ENCODE measurements around the gene MEIS3. TPM values are rescaled to one million over a fixed set of nuclear protein-coding genes. Genes with fewer than 3 reads are reported as not detected.

The MEIS3 gene
- total and polyA plus RNA-seq, 10 of the 15 experiments (the other 5 are each of a cell fraction or from before 2014, with no cell fraction given): 0.05 to 0.23 TPM; not detected in 8

DNA sequence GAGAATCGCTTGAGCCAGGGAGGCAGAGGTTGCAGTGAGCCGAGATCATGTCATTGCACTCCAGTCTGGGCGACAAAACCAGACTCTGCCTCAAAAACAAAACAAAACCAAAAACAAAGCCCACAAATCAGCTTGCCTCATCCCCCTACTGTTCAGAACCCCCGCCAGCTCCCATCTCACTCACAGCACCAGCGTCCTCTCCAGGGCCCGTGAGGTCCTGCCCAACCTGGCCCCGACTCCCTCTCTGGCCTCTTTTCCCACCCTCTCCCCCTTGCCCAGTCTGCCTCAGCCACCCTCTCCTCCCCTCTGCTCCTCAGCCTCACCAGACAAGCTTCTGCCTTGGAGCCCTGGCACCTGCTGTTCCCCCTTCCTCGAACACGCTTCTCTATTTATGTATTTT, 48.6 kb upstream of the MEIS3 start (continued):
- TF ChIP-seq, protein P1, sequence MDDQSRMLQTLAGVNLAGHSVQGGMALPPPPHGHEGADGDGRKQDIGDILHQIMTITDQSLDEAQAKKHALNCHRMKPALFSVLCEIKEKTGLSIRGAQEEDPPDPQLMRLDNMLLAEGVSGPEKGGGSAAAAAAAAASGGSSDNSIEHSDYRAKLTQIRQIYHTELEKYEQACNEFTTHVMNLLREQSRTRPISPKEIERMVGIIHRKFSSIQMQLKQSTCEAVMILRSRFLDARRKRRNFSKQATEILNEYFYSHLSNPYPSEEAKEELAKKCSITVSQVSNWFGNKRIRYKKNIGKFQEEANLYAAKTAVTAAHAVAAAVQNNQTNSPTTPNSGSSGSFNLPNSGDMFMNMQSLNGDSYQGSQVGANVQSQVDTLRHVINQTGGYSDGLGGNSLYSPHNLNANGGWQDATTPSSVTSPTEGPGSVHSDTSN (IDR thresholded peaks at IDR 0.05; ENCODE audit: insufficient replicate concordance, low read depth, low read length): no peak
- no peak for TF ChIP-seq NFIC (IDR thresholded peaks at IDR 0.05; ENCODE audit: low read depth, low read length)
- TF ChIP-seq STAT1 (conservative IDR thresholded peaks at IDR 0.05): no peak
- TF ChIP-seq CHD4 (IDR thresholded peaks at IDR 0.05): no peak
- TF ChIP-seq NRF1 (conservative IDR thresholded peaks at IDR 0.05; ENCODE audit: low read depth, low read length): no peak

DNA sequence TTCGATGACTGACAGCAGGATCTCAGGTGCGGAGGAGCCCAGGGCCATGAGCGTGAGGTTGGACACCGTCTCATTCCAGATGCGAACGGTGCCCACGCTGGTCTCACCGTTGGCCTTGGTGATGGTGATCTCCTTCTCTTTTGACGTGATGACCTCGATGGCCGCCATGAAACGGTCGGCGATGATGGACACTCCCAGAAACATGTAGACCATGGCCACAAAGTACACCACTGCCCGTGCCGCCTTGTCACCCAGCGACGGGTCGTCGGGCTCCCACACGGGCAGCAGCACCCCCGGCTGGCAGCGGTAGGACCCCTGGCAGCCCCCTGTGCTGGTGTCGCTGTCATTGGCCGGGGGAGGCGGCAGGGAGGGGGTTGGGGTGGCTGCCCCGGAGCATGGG, 46.6 kb upstream of the MEIS3 start:
- no TSS peak for BruUV-seq (replicated peaks)
- in situ Hi-C loops (cut with MboI): no loop called here
- POLR2A ChIA-PET: no interaction called here
- no peak for TF ChIP-seq SP1 (IDR thresholded peaks at IDR 0.05; ENCODE audit: low read depth, low read length)
- TF ChIP-seq POLR2AphosphoS5 (IDR thresholded peaks at IDR 0.05; ENCODE audit: low read length): no peak
- no peak for TF ChIP-seq BMI1 (IDR thresholded peaks at IDR 0.05; ENCODE audit: borderline replicate concordance)
- no peak for TF ChIP-seq PML (IDR thresholded peaks at IDR 0.05; ENCODE audit: low read length)
- TF ChIP-seq, protein P2, sequence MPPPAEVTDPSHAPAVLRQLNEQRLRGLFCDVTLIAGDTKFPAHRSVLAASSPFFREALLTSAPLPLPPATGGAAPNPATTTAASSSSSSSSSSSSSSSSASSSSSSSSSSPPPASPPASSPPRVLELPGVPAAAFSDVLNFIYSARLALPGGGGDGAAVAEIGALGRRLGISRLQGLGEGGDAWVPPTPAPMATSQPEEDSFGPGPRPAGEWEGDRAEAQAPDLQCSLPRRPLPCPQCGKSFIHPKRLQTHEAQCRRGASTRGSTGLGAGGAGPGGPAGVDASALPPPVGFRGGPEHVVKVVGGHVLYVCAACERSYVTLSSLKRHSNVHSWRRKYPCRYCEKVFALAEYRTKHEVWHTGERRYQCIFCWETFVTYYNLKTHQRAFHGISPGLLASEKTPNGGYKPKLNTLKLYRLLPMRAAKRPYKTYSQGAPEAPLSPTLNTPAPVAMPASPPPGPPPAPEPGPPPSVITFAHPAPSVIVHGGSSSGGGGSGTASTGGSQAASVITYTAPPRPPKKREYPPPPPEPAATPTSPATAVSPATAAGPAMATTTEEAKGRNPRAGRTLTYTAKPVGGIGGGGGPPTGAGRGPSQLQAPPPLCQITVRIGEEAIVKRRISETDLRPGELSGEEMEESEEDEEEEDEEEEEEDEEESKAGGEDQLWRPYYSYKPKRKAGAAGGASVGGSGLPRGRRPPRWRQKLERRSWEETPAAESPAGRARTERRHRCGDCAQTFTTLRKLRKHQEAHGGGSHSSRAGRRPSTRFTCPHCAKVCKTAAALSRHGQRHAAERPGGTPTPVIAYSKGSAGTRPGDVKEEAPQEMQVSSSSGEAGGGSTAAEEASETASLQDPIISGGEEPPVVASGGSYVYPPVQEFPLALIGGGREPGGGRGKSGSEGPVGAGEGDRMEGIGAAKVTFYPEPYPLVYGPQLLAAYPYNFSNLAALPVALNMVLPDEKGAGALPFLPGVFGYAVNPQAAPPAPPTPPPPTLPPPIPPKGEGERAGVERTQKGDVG (CRISPR knock-in tag; IDR thresholded peaks at IDR 0.05): no peak
- TF ChIP-seq, protein P3, sequence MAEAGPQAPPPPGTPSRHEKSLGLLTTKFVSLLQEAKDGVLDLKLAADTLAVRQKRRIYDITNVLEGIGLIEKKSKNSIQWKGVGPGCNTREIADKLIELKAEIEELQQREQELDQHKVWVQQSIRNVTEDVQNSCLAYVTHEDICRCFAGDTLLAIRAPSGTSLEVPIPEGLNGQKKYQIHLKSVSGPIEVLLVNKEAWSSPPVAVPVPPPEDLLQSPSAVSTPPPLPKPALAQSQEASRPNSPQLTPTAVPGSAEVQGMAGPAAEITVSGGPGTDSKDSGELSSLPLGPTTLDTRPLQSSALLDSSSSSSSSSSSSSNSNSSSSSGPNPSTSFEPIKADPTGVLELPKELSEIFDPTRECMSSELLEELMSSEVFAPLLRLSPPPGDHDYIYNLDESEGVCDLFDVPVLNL (IDR thresholded peaks at IDR 0.05; ENCODE audit: low read depth, low read length): no peak
- TF ChIP-seq, protein P4, sequence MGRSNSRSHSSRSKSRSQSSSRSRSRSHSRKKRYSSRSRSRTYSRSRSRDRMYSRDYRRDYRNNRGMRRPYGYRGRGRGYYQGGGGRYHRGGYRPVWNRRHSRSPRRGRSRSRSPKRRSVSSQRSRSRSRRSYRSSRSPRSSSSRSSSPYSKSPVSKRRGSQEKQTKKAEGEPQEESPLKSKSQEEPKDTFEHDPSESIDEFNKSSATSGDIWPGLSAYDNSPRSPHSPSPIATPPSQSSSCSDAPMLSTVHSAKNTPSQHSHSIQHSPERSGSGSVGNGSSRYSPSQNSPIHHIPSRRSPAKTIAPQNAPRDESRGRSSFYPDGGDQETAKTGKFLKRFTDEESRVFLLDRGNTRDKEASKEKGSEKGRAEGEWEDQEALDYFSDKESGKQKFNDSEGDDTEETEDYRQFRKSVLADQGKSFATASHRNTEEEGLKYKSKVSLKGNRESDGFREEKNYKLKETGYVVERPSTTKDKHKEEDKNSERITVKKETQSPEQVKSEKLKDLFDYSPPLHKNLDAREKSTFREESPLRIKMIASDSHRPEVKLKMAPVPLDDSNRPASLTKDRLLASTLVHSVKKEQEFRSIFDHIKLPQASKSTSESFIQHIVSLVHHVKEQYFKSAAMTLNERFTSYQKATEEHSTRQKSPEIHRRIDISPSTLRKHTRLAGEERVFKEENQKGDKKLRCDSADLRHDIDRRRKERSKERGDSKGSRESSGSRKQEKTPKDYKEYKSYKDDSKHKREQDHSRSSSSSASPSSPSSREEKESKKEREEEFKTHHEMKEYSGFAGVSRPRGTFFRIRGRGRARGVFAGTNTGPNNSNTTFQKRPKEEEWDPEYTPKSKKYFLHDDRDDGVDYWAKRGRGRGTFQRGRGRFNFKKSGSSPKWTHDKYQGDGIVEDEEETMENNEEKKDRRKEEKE (IDR thresholded peaks at IDR 0.05): no peak
- no peak for TF ChIP-seq MYC (IDR thresholded peaks at IDR 0.05; ENCODE audit: insufficient read depth, insufficient read length, insufficient replicate concordance, low read length, severe bottlenecking)

More for the DNA sequence above, 46.6 kb upstream of the MEIS3 start:
- Histone ChIP-seq H3K4me1 (ENCODE audit: control insufficient read depth, insufficient read depth, low read length) (no peaks in the 10 kb centered on the region), H3K4me3 (no peak overlapping the region), H3K9ac (ENCODE audit: control insufficient read depth, insufficient read depth, low read length) (no peak overlapping the region), H3K4me2 (ENCODE audit: control insufficient read depth, insufficient read depth) (no peak overlapping the region), H2AFZ (ENCODE audit: control insufficient read depth, low read depth, low read length) (no peak overlapping the region), H3K27me3 (replicated peaks in 1 of 2; ENCODE audit: control insufficient read depth in 2 of 2, insufficient read depth in 2 of 2, low read length in 1 of 2) (peaks cover 5 to 7% of the 10 kb centered on the region in 2 experiments; a peak in 3 of 4 replicates), H3K36me3 (ENCODE audit: control insufficient read depth in 2 of 2, insufficient read depth in 2 of 2, low read length in 1 of 2) (no peaks in the 10 kb centered on the region), H3K9me3 (replicated peaks; ENCODE audit: control insufficient read depth, insufficient read depth, low read length) (no peaks in the 10 kb centered on the region), H3K27ac (ENCODE audit: control insufficient read depth, insufficient read depth) (no peak overlapping the region), H4K20me1 (ENCODE audit: control insufficient read depth, insufficient read depth) (no peaks in the 10 kb centered on the region), H3K79me2 (ENCODE audit: control insufficient read depth, insufficient read depth, low read length) (no peaks in the 10 kb centered on the region)
- FAIRE-seq: no peak
- ChIA-PET CTCF (no interaction called here), SMC1A (ENCODE audit: uncharacterized antibody, unreplicated experiment) (no interaction called here), RAD21 (ENCODE audit: unreplicated experiment) (no interaction called here)
- WGBS (ENCODE audit: insufficient coverage, insufficient replicate concordance, low lambda C conversion rate, missing lambda C conversion rate): 80% methylated on average over 25 of the region's 27 CpGs
- no peak for DNase-seq (ENCODE audit: low read depth, low spot score)
- ATAC-seq: no peak
- intact Hi-C loops (cut with micrococcal nuclease; ENCODE audit: unreplicated experiment): no loop called here
